ENCODE results near the gene SCN1B.

The SCN1B gene

GRCh38 chr19:35056513-35057063 lies 26.3 kb downstream of the SCN1B start:
- Histone ChIP-seq H3K4me3 (ENCODE audit: low read depth in 1 of 2, low read length in 1 of 2) (no peak overlapping the region), H3K9me3 (no peaks in the 10 kb centered on the region), H3K27me3 (peaks cover 21% of the 10 kb centered on the region), H3K4me1 (ENCODE audit: control insufficient read depth in 1 of 2, insufficient read depth in 1 of 2, low read depth in 1 of 2, low read length in 1 of 2) (no peaks in the 10 kb centered on the region), H3K27ac (no peak overlapping the region), H3K36me3 (no peaks in the 10 kb centered on the region)
- TF ChIP-seq CTCF (IDR thresholded peaks at IDR 0.05), result no peak

- Histone ChIP-seq H3K27me3 (peaks cover 21% of the 10 kb centered on the region), H3K4me3 (ENCODE audit: low read depth in 1 of 2, low read length in 1 of 2) (no peak overlapping the region), H3K9me3 (no peaks in the 10 kb centered on the region), H3K36me3 (no peaks in the 10 kb centered on the region), H3K27ac (no peak overlapping the region), H3K4me1 (ENCODE audit: control insufficient read depth in 1 of 2, insufficient read depth in 1 of 2, low read depth in 1 of 2, low read length in 1 of 2) (no peaks in the 10 kb centered on the region)
- TF ChIP-seq CTCF (IDR thresholded peaks at IDR 0.05), result no peak
These were observed 28.1 kb downstream of the SCN1B start for GRCh38 chr19:35058370-35058769.

- no peaks in the 10 kb centered on the region for H3K36me3 ChIP-seq
- no peaks in the 10 kb centered on the region for H3K4me1 ChIP-seq (ENCODE audit: control insufficient read depth in 1 of 2, insufficient read depth in 1 of 2, low read depth in 1 of 2, low read length in 1 of 2)
- TF ChIP-seq CTCF (IDR thresholded peaks at IDR 0.05), result no peak
- no peak overlapping the region for H3K4me3 ChIP-seq (ENCODE audit: low read depth in 1 of 2, low read length in 1 of 2)
- no peak overlapping the region for H3K27ac ChIP-seq
- peaks cover 27% of the 10 kb centered on the region for H3K27me3 ChIP-seq
- no peaks in the 10 kb centered on the region for H3K9me3 ChIP-seq
These were observed 28.9 kb downstream of the SCN1B start for GRCh38 chr19:35059006-35059798.

GRCh38 chr19:35059799-35060091 lies 29.5 kb downstream of the SCN1B start:
- Histone ChIP-seq H3K9me3 (no peaks in the 10 kb centered on the region), H3K4me3 (ENCODE audit: low read depth in 1 of 2, low read length in 1 of 2) (no peak overlapping the region), H3K4me1 (ENCODE audit: control insufficient read depth in 1 of 2, insufficient read depth in 1 of 2, low read depth in 1 of 2, low read length in 1 of 2) (no peaks in the 10 kb centered on the region), H3K27ac (no peak overlapping the region), H3K36me3 (no peaks in the 10 kb centered on the region), H3K27me3 (peaks cover 26% of the 10 kb centered on the region)
- no peak for TF ChIP-seq CTCF (IDR thresholded peaks at IDR 0.05)

- H3K4me3 ChIP-seq (ENCODE audit: low read depth in 1 of 2, low read length in 1 of 2), result no peak overlapping the region
- no peaks in the 10 kb centered on the region for H3K4me1 ChIP-seq (ENCODE audit: control insufficient read depth in 1 of 2, insufficient read depth in 1 of 2, low read depth in 1 of 2, low read length in 1 of 2)
- no peak for TF ChIP-seq CTCF (IDR thresholded peaks at IDR 0.05)
- no peak overlapping the region for H3K27ac ChIP-seq
- H3K27me3 ChIP-seq, result peaks cover 20% of the 10 kb centered on the region
- H3K36me3 ChIP-seq, result no peaks in the 10 kb centered on the region
- no peaks in the 10 kb centered on the region for H3K9me3 ChIP-seq
These were observed 30.0 kb downstream of the SCN1B start for GRCh38 chr19:35060160-35060855.

Measured in neutrophil (primary cell).